B cell (primary cell): ENCODE results near the gene PPP2R2C.

Source experiments
- EZH2 ChIP-seq: IDR thresholded peaks from 2 replicates; pipeline ENCODE4 v1.6.1; 2012; ENCODE audit warnings: borderline replicate concordance, low read depth, mild to moderate bottlenecking, moderate library complexity, low read length; ENCODE audit not compliant: insufficient read depth, poor library complexity, severe bottlenecking
- TF ChIP-seq, protein P1 (sequence below): fragments of 200-600 bp; IDR thresholded peaks from one replicate; pipeline ENCODE4 v1.8.0; 2022; ENCODE audit warnings: antibody characterized with exemption, mild to moderate bottlenecking

DNA sequence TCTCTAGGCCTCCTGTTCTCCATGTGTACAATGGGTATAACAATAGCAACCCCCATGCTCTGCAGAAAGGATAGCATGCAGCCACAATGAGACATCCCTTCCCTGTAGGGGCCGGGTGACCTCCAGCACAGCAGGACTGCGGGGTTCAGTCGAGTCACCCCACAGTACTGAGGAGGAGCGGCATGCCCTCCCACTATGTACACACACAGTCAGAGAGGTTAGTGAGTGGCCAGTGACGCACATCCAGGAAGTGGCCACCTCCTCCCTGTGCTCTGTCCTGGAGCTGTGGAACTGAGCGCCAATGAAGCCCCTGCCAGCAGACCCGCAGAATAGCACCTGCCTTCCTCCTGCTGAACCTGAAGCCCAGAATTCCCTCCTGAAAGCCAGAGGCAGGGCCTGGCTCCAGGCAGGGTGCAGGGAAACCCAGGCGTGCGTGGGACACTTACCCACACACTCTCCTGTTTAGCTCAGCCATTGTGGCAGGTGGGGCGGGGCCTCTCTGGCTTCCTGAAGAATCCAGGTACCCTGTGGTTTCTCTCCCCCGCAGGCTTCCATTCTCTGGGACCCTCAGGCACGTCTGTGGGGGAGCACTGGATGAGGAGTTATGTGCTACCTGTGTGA is 152.8 kb downstream of the PPP2R2C start:
- TF ChIP-seq, protein P1, sequence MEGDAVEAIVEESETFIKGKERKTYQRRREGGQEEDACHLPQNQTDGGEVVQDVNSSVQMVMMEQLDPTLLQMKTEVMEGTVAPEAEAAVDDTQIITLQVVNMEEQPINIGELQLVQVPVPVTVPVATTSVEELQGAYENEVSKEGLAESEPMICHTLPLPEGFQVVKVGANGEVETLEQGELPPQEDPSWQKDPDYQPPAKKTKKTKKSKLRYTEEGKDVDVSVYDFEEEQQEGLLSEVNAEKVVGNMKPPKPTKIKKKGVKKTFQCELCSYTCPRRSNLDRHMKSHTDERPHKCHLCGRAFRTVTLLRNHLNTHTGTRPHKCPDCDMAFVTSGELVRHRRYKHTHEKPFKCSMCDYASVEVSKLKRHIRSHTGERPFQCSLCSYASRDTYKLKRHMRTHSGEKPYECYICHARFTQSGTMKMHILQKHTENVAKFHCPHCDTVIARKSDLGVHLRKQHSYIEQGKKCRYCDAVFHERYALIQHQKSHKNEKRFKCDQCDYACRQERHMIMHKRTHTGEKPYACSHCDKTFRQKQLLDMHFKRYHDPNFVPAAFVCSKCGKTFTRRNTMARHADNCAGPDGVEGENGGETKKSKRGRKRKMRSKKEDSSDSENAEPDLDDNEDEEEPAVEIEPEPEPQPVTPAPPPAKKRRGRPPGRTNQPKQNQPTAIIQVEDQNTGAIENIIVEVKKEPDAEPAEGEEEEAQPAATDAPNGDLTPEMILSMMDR = no peak
- TF ChIP-seq EZH2 = no peak
